G401 (cell line): Measurements from ENCODE around the gene CPSF3. TPM values are rescaled to one million over a fixed set of nuclear protein-coding genes. Genes with fewer than 3 reads are reported as not detected.

Source experiments
- DNase-seq: peaks from one replicate; pipeline ENCODE4 v3.0.0-alpha.2; 2015; ENCODE audit warnings: low spot score
- in situ Hi-C: cut with HindIII; loops from 2 replicates; pipeline ENCODE4 v1.10.0; 2016; ENCODE audit warnings: low sequenced_read_pairs, mixed read lengths
- total RNA-seq: library from RNA; depleted of rRNA; stranded (reverse); fragments of >200 nt; shearing (Covaris generic); gene quantifications from 2 replicates; pipeline ENCODE4 v1.2.3, GENCODE V29; 2014; rRNA removed

Gene CPSF3
- total RNA-seq: 42.7 and 47.8 TPM in 2 replicates

DNA sequence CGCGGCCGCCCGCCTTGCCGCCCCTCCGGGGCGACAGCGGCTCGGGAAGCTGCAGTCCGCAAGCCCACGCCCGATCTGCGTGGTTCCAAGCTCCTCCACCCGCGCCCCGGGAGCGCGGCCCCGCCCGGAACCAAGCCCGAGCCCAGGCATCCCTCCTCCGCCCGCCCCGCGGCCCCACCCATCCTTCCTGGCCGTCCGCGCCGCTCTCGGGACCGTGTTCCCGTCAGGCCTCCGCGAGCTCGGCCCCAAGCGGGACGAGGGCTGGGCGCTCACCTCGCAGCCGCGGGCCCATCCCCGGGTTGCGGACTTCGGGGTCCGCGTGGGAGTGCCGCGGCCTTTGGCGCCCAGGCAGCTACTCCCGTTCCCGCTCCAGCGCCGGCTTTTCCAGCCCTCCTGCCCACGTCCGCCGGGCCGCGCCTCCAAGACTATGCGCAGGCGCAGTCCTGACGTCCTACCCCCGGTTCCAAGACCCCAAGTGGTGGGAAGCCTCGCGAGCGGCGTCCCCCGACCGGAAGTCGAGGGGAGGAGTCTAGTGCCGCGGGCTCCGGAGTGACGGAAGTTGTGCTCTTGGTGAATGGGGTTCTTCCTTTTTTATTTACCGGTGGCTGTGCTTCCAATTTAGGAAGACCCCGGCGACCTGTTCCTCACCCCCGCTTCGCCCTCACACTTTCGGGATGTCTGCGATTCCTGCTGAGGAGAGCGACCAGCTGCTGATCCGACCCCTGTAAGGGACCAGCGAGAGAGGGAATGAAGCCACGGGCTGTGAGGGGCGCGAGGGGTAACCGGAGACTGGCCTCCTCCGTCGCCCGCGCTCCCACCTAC lies at the start of gene CPSF3, which contains the start of gene ITGB1BP1:
TSS of gene CPSF3 (plus strand) at position 555 of the 822 bp plus-strand sequence. CDS start at position 675, 120 bp downstream.
TSS of gene ITGB1BP1 (minus strand) at position 429 of the 822 bp plus-strand sequence. CDS start 4,831 bp downstream, outside the sequence.
- DNase-seq: peak; percentile 96
- in situ Hi-C loops: no loop called here

DNA sequence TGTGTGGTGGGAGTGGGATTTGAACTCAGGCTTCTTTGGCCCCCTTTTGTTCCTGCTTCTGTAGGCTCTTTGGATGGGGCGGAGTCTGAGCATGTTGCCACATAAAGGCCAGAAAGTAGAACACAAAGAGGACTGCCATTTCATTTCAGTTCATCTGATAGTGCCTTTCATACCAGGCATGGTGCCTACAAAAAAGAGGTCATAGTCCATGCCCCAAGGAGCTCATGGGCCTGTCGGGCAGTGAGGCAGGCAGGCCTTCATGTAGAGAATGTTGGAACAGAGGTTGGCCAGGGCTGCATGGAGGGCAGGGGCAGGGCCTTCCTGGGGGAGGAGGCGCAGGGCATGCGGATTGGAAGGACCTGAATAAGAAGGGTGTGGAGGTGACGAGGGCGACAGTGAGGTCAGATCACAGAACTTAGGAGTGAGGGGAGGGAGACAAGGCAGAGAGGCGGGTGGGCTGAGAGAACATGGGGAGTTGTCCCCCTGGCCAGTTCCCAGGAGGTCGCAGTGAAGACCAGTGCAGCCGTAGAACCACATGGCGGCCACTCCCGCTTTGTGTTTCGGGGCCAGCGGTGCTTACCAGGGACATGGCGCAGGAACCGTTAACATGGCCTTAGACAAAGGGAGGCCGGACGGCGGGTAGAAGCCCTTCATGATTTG lies 49.3 kb upstream of the CPSF3 start:
- in situ Hi-C loops: no loop called here

DNA sequence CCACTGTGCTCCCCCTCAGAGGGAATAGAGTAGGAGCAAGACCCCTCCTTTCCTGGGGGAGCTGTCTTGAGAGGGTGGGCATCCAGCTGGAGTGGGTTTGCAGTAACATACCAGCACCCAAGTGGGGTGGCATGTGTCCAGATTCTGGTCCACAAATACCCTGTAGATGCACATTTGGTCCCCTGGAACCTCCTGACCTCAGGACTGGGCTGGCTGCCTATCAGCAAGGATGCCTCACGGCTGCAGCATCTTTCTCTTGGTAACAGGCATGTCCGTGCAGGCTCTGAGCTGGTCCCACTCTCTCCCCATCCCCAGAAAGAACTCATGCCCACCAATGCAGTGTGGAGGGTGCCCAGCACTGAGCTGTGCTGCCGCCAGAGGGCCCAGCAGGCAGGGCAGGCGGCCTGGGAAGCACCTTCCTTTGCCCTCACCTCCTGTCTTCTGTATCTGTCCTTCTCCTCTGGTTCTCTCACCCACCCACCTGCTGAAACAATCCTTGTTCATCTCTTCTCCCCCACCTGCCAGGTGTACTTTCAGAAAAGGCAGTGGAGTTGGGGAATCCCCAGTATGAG lies 47.5 kb upstream of the CPSF3 start:
- in situ Hi-C loops: no loop called here
- no peak for DNase-seq

More for the DNA sequence above, 49.3 kb upstream of the CPSF3 start:
- no peak for DNase-seq

DNA sequence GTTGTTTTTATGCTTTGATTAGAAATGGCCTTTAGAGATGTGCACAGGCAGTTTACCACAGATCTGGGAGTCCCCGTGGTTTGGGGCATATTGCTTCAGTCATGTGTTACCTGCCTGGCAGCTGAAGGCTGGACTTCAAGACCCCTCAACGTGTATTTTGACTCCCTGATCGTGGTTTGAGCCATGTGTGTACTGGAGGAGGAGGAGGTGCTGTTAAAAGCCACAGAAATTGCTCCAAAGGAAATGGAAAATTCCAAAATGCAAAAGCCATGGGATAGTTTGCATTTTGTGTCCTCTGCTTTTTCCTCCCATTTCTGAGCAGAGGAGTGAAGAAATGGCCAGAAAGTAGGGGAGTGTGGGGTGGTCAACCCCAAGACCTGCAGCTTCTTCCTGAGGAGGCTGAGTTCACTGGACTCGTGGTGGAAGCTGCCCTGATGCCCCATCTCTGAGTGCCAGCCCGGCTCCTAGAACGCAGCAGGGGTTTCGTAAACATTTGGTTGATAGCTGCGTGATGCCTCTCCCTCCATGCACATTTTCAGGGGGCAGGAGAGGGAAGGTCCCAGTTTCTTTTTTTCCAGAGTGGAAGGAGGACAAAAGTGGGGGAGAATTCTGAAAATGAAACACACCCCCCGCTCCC lies 45.9 kb upstream of the CPSF3 start:
- in situ Hi-C loops: no loop called here
- DNase-seq: peak; percentile 69

DNA sequence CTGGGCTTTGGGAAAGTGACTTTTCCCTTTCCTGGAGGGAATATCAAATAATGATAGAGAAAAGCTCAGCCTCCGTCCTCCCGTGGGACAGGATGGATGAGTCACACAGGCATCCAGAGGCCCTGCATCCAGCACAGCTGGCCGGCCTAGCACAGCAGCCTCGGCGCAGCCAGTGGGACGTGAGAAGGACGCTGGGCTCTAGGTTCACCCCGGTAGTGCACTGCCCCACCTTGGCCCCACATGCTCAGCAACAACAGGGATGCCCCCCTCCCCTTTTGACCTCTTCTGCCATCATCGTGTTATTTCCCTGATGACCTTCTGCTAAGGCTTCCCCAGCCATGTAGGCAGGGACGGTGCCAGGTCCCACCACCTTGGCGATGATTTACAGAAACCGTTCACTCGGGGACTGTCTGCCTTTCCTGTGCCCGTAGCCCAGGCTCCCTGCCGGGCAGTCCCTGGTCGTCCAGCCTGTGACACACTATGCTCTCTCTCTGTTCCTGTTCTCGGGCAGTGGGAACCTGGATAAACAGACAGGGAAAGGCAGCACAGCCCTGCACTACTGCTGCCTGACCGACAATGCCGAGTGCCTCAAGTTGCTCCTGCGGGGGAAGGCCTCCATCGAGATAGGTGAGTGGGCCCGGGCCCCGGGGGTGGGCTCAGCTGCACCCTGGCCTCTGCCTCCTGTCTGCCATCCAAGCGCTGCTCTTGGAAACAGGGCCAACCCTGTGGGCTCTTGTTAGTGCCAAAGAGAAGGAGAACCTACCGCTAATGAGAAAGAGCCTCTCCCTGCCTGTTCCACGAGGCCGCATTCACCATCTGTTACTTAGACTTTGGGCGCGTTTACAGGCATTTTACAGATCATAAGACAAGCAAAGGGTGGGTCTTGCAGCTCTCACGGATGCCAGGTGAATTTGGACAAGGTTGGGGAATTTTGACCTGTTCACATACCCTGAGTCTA lies 44.7 kb upstream of the CPSF3 start:
- DNase-seq: peak; percentile 95
- in situ Hi-C loops: no loop called here

DNA sequence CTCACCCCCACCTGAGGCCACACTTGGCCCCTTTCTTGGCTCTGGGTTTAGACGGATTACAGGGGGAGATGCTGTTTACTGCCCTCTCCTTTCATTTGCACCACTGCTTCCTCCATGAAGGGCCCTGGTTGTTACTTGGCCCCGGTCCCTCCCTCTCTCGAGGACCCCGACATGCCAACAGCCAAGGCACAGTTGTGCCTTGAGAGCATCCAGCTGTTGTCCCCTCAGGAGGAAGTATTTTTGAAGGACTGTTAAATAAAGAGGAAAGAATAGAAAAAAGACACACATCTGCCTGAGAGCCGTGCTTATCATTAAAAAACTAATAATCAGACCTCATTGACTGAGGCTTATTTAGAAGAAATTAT lies 44.1 kb upstream of the CPSF3 start:
- no peak for DNase-seq
- in situ Hi-C loops: no loop called here

DNA sequence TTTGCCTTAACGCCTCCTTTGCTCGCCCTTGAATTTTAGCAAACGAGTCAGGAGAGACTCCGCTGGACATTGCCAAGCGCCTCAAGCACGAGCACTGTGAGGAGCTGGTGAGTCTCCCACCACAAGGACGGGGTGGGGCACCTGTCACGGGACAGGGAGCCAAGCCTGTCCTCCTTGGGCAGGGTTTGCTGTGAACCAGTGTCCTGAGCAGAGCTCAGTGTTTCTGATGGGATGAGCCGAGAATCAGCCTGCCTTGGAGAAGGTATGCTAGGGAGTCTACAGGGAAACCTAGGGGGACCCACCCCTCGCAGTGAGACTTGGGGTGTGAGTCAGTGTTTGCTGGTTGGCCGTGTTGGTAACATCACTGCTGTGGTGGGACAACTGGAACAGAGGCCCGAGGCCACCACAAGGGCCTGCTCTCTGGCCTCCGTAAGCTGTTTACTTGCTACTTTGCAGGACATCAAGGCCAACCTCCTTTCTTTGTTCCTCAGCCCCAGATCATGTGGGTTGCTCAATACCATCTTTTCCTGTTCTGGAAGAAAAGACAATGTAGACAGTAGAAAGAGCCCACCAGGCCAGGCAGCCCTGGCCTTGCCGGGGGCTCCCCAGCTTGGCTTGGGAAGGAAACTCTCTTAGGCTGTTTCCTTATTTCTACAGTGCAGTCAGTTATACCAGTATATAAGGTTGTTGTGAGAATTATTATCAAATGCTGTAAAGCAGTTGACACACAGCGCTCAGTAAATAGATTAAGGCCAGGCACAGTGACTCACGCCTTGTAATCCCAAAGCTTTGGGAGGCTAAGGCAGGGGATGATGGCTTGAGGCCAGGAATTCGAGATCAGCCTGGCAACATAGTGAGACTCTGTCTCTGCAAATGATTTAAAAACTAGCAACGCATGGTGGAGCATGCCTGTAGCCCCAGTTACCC lies 42.5 kb upstream of the CPSF3 start:
- DNase-seq: peak; percentile 49
- in situ Hi-C loops: no loop called here

DNA sequence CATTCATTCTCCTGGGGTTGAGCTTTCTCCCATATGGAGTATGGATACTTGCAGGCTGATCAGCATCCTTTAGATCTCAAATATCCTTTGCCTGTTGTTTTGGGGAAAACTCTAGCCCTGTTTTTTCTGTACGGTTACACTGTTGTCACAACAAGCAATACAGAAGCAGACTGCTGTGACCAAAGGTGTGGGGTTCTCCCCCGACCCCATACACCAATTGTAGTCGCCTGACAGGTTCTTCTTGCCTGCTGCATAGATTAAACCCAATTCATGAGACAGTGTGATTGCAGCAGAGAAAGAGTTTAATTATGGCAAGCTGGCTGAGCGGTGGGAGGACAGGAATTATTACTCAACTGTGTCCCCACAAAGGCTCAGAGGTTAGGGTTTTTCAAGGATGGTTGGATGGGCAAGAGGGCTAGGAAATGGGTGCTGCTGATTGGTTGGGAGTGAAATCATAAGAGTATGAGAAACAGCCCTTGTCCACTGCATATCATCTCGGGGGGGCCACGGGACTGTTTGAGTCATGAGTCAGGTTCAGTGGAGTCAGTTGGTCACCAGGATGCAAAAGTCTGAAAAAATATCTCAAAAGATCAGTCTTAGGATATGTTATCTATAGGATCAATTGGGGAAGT lies 40.7 kb upstream of the CPSF3 start:
- in situ Hi-C loops: no loop called here
- no peak for DNase-seq

DNA sequence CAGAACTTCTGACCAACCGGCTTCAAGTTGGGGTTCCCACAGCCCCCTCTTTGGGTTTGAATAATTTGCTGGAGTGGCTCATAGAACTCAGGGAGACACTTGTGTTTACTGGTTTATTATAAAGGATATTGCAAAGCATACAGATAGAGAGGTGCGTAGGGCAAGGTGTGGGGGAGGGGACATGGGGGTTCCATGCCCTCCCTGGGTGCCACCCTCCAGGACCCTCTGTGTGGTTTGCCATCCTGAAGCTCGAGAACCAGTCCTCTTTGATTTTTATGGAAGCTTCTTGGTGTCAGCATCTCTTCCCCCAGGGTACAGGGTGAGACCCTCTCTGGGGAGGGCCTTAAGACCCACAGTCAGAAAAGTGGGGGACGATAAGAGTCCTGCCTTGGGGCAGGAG lies 38.9 kb upstream of the CPSF3 start:
- in situ Hi-C loops: no loop called here
- DNase-seq: no peak

DNA sequence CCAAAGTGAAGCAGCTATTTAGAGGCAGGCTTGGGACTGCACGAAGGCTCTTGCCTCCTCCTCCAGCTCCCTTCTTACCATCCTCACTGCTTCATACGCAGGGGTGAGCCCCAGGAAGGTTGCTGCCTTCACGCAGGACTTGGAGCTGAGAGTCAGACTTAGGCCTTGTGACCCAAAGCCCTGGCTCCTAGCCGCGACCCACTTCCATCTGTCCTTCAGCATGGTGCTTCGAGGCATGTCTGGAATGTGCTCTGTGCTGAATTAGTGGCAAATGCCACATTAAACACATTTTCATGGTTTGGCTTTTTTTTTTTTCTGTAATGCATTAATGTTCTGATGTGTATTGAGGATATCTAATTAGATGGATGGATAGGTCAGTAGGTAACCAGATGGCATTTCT lies 37.6 kb upstream of the CPSF3 start:
- DNase-seq: no peak
- in situ Hi-C loops: no loop called here

DNA sequence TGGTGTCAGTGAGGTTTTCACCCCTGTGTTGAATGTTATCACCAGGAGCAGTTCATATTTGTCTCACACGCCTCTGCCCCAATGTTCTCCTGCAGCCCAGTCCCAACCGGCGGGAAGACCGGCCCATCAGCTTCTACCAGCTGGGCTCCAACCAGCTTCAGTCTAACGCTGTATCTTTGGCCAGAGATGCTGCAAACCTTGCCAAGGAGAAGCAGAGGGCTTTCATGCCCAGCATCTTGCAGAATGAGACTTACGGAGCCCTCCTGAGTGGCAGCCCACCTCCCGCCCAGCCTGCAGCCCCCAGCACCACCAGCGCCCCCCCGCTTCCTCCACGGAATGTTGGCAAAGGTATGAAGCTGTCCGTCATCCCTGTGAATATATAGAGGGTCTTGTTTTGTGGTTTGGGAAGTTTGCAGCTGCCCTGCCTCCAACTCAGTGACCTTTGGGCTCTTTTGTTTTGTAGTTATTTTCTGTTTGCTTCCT lies 35.2 kb upstream of the CPSF3 start:
- no peak for DNase-seq
- in situ Hi-C loops: no loop called here

DNA sequence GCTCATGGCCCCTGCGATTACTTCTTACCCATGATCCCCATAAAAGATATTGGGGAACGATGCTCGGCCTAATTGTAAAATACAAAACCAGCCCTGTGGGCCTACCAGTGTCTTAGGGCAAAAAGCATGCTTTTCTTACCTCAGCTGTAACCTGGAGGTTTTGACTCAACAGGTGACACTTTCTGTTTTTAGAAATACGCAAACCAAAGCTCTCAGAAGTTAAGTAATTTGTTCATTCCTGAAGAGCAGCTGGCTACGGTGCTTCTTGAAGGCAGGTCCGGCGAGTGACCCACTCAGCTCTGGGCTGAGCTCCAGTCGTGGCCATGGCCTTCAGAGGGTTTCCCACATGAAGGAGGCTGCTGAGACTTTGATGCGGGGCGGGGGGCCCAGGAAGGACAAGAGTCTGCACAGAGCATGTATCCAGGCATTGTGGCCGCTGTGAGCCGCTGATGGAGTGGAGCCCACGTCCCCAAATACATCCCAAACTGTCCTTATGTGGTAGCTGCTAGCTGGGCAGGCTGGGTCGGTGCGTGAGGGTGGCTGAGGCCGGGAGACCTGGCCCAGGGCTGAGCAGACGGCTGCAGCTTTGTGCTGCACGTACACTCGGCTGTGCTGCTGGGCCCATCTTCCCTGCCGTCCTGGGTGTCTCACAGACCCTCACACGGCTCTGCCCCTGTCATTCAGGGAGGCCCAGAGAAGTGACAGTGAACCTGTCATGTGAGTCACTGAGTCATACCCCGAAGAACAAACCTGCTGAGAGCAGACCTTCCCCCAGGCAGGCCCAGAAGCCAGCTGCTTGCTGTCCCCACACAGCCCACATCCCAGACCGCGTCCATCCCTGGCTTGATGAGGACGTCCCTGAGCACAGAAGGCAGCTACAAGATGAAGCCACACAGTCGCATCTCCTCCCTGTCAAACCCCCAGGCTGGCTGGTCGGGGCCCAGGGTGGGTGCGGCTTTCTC lies 34.2 kb upstream of the CPSF3 start:
- in situ Hi-C loops: no loop called here

DNA sequence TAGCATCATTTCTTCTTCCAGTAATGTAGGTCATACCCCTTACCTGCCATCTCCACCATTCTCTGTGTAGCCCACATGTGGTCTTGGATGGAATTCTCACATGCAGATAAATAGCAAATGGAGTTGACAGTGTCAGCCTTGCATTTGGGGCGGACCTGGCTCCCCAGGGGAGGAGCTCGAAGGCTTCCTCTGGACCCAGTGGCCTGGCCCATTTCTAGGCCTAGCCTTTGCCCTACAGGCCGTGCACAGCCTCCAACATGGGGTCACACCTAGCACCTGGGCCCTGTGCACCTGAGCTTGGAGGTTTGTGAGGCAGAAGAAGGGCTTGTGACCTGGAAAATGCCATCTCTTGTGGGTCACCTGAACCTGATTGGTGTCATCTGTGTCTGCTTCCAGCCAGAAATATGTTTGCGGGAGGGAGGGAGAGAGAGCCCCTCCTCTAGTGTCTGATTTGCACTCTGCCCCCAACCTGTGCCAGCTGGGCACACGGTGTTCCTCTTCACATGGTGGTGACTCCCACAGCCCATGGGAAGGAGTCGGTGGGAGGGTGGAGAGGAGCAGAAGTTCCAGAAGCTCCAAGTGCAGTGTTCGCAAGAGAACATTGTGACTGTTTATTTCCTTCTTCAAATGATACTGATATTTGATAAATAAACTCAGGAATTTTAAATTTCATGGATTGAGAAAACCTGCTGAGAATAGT lies 33.2 kb upstream of the CPSF3 start:
- no peak for DNase-seq
- in situ Hi-C loops: no loop called here

More for the DNA sequence above, 34.2 kb upstream of the CPSF3 start:
- DNase-seq: no peak

DNA sequence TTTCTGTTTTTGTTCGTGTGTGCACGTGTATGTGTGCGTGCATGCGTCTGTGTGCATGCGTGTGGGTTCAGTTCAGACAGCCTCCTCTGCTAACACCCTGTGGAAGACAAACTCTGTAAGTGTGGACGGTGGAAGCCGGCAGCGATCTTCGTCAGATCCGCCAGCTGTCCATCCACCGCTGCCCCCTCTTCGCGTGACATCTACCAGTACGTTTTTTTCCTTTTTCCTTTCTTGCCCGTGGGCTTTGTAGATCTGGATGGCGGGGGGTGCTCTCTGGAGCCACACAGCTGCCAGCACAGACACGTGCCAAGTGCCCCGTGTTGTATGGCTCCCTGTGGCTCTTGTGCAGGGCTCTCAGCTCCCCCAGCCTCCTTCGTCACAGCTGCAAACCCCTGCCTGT lies 32.5 kb upstream of the CPSF3 start:
- in situ Hi-C loops: no loop called here
- DNase-seq: no peak

DNA sequence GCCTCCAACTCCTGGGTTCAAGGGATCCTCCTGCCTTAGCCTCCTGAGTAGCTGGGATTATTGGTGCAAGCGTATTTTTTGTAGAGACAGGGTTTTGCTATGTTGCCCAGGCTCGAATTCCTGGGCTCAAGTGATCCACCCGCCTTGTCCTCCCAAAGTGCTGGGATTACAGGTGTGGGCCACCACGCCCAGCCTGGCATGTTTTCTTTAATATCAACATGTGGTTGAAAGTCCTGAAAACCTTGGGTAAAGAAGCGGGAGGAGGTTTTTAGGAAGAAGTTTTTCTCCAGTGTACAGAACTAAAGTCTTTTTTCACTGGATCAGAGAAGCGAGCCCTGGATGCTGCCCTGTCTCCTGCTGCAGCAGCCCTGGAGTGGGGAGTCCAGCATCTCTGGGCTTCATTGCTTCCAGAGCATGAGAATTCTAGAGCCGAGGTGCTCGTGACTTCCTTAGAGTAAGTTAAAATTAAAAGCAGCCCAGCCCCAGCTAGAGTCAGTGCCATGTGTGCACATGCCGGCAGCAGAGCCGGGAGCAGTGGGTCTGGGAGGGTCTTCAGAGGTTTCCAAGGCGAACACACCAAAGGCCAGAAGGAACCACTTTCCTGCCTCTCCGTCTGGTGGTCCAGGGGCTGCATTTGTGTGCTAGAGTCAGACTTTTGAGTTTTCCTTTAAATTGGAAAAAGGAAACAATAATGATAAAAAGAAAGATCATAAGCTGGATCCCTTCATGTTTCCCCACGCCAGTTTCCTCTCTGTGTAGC lies 31.3 kb upstream of the CPSF3 start:
- DNase-seq: no peak
- in situ Hi-C loops: no loop called here
